Subcutaneous adipose tissue (tissue), 4 donors: Measurements from ENCODE around the gene MYLK2. TPM values are rescaled to one million over a fixed set of nuclear protein-coding genes. Genes with fewer than 3 reads are reported as not detected.

Source experiments
- total RNA-seq, 4 donors: library from RNA; depleted of rRNA; stranded (reverse); fragments of >200 nt; gene quantifications; one replicate each; pipeline ENCODE4 v1.1.0, GENCODE V29; 2016
- TF ChIP-seq, protein P1 (sequence below): fragments of 450-650 bp; IDR thresholded peaks from one replicate; pipeline ENCODE4 v1.5.1; 2016; ENCODE audit warnings: low read depth, mild to moderate bottlenecking, control low read depth, antibody characterized with exemption, moderate library complexity

Gene MYLK2
- total RNA-seq, 4 donors from 2014 or later, result not detected

DNA sequence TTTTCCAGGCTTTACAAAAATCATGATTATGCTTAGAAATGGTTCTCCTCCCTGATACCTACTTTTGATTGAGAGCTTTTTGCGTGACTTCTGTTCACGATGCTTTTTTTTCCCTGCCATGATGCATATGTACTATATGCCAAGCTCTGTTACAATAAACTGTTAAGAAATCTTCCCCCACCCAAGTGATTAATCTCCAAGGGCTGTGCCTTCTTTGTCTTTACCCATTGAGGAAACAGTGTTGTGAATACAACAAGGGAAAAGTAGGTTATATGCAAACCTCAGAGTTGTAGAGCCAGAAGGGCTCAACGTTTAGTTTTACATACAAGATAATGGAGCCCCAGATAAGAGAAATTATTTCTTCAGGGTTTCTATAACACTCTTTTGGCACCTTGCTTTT, 34.1 kb upstream of the MYLK2 start:
- TF ChIP-seq, protein P1, sequence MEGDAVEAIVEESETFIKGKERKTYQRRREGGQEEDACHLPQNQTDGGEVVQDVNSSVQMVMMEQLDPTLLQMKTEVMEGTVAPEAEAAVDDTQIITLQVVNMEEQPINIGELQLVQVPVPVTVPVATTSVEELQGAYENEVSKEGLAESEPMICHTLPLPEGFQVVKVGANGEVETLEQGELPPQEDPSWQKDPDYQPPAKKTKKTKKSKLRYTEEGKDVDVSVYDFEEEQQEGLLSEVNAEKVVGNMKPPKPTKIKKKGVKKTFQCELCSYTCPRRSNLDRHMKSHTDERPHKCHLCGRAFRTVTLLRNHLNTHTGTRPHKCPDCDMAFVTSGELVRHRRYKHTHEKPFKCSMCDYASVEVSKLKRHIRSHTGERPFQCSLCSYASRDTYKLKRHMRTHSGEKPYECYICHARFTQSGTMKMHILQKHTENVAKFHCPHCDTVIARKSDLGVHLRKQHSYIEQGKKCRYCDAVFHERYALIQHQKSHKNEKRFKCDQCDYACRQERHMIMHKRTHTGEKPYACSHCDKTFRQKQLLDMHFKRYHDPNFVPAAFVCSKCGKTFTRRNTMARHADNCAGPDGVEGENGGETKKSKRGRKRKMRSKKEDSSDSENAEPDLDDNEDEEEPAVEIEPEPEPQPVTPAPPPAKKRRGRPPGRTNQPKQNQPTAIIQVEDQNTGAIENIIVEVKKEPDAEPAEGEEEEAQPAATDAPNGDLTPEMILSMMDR, result no peak

DNA sequence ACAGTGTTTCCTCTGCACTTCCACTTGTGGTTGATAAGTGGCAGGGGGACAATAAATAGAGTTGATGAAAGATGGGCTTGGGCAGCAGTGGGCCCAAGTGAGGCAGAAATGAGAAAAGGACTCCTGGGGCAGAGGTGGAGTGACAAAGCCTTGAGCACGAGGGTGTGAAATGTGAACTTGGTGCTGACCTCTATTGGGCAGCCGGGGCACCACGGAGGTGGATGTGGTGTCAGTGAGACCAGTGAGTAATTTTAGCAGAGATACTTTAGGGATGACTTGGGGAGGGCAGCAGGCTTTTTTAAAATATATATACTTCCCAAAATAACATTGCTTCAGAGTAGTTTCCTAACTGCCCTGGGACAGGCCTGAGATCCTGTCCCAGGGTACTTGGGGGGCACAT, 30.6 kb upstream of the MYLK2 start:
- TF ChIP-seq, protein P1, result no peak

DNA sequence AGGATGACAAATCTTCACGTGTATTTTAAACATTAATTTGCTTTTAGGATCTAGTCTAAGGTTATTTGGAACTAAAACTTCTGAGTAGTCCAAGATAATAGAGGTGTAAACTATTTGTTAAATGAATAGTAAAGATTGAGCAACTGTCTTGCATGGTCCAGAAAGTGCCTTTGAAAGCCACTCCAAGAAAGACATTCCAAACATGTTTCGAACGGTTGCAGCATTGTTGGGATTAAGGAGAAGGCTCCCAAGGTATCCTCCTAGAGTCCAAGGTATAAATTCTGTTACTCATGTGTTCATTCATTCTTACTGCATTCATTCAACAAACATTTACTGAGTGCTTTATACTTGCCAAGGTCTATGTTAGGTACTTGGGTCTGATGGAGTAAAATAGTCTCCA, 28.8 kb upstream of the MYLK2 start:
- TF ChIP-seq, protein P1, result no peak

DNA sequence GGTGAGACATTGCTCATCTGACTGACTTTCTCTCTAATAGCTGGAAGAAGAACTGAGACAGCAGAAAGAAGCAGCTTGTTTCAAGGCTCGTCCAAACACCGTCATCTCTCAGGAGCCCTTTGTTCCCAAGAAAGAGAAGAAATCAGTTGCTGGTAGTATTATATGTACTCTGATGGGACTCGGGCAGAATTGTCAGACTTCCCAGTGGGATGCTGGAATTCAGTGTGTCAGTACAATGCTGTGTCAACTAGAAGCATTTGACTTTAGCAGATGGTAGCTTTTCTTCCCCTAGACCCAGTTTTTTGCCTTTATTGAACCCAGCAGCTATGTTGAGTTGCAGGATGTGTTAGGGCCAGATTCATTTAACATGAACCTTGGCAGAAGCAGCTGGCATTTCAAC, 21.8 kb upstream of the MYLK2 start:
- TF ChIP-seq, protein P1, result no peak

DNA sequence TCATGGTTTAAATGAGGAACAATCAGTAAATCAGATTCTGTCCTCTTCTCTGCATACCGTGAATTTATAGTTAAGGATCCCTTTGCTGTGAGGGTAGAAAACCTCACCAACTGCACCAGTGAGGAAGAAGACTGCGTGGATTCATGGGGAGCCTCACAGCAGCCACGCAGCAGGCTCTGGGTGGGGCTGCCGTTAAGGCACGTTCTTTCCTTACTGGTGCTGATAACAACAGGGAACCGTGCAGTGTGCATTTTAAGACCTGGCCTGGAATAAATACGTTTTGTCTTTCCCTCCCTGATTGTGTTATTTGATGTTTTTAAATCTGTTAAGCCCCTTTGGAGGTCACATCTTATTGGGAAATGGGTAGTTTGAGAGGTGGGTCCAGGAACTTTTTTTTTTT, 17.6 kb upstream of the MYLK2 start:
- TF ChIP-seq, protein P1, result no peak

DNA sequence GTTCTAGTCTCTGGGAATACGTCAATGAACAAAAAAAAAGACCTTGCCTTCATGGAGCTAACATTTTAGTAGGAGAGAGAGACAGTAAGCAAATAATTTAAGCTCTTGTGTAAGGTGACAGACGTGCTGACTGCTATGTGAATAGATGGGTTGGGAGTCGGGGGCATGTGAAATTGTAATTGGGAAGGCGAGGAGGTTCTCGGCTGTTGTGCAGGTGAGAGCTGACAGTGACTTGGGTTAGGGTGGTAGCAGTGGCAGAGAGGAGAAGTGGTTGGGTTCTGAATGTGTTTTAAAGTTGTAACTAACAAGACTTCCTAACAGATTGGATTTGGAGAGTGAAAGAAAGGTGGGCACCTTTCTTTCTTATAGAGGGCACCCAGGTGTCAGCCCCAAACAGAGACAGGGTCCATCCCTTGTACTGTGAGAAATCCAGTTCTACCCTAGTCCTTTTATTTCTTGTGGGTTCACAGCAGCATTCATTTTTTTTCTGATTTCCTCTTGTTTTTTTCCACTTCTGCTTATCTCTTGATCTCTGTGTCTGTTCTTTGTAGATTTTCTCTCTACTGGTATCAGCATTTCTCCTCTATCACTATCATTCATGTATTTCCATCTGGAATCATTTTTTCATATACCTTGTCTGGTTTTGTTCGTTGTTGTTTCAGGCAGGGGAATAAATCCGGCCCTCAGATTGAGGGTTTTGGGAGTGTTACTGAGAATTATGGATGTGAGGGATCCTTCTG, 15.4 kb upstream of the MYLK2 start:
- TF ChIP-seq, protein P1, result no peak

DNA sequence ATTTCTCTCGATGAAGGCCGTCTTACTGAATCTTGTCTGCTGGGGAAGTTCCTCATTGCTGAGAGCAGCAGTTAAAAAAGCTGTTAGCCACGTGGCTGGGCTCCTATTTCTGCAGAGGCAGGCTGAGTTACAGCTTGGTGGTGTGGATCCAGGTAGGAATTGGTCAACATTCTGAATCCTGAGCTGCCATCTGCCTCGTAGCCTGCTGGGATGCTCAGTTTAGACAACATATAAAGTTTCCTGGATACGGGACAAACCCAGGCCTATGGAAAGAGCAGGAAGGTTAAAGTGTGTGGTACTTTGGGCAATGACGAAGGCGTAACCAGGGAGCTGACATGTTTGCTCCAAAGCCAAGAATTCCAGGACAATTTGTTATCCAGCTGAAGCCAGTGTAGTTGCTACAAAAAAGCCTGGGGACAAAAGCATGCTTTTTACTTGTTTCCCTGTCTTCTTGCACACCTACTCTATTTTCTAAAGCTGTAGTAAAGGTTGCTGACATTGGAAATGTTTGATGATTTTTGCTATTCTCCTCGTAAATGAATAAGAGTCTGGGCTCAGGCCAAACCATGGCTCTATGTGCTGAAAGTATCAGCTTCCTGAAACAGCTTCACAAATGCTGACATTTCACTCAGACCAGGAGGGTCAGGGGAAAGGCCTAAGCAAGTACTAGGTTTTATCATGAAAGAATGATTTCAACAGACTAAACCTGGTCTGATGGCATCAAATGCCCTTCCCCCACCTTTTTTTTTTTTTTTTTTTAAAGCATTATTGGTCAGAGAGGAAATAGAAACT, 12.4 kb upstream of the MYLK2 start:
- TF ChIP-seq, protein P1, result no peak
